Measurements from ENCODE around the gene GTF3C4.
A peak's percentile ranks its signal among the peaks of the same experiment; 100 is the strongest.

Gene GTF3C4, protein sequence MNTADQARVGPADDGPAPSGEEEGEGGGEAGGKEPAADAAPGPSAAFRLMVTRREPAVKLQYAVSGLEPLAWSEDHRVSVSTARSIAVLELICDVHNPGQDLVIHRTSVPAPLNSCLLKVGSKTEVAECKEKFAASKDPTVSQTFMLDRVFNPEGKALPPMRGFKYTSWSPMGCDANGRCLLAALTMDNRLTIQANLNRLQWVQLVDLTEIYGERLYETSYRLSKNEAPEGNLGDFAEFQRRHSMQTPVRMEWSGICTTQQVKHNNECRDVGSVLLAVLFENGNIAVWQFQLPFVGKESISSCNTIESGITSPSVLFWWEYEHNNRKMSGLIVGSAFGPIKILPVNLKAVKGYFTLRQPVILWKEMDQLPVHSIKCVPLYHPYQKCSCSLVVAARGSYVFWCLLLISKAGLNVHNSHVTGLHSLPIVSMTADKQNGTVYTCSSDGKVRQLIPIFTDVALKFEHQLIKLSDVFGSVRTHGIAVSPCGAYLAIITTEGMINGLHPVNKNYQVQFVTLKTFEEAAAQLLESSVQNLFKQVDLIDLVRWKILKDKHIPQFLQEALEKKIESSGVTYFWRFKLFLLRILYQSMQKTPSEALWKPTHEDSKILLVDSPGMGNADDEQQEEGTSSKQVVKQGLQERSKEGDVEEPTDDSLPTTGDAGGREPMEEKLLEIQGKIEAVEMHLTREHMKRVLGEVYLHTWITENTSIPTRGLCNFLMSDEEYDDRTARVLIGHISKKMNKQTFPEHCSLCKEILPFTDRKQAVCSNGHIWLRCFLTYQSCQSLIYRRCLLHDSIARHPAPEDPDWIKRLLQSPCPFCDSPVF

DNA sequence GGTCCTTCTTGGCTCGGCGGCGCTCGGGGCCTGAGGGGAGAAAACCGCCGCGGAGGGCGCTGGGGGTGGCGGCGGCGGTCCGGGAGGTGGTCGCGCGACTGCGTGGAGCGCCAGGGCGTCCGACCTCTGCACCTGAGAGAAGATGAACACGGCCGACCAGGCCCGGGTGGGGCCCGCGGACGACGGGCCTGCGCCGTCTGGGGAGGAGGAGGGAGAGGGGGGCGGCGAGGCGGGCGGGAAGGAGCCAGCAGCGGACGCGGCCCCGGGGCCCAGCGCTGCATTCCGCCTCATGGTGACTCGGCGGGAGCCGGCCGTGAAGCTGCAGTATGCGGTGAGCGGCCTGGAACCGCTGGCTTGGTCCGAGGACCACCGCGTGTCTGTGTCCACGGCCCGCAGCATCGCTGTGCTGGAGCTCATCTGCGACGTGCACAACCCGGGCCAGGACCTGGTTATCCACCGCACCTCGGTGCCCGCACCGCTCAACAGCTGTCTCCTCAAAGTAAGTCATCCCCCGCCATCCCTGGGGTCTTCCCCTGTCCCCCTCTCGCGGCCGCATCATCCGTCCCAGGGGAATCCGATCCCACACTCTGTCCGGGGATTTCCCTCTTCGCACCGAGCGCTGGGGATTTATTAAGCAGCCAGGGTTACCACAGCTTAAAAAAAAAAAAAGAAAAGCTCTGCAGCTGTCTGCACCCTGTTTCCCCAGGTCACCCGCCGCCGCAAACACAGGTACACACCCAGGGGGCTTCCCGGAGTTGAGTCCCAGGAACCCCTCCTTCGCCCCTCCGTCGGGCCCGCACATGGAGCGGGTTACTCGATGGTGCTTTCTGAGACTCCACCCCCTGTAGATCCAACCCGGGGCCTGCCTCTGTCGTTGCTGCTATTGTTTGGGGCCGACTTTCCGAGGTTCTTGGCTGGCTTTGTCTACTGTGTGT, at the start of gene GTF3C4:
Gene GTF3C4 (plus strand): TSS at position 8 of the 935 bp plus-strand sequence. CDS start 135 bp downstream, at position 143.
- DNase-seq (ENCODE audit: low read depth): peak; percentile 34

DNA sequence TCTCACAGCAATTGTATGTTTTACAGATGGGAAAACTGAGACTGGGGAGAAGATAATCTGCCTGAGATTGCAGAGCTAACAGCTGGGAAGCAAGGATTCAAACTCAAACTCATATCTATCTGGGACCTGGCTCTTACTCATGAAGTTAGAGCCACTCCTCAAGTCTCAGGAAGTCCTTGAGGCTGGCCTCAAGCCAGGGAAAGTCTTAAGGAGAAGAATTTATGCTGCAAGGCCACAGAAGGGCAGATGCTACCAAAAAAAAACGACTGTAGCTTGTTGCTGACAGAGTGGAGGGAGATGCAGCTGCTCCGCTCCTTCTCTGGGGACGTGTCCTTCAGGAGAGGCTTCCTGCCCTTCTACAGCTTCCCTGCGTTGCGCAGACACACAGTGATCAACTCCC, 48.1 kb upstream of the GTF3C4 start:
- DNase-seq (ENCODE audit: low read depth): peak; percentile 63

GRCh38 chr9:132626285-132626684, 44.0 kb upstream of the GTF3C4 start:
- no peak for DNase-seq (ENCODE audit: low read depth)

DNA sequence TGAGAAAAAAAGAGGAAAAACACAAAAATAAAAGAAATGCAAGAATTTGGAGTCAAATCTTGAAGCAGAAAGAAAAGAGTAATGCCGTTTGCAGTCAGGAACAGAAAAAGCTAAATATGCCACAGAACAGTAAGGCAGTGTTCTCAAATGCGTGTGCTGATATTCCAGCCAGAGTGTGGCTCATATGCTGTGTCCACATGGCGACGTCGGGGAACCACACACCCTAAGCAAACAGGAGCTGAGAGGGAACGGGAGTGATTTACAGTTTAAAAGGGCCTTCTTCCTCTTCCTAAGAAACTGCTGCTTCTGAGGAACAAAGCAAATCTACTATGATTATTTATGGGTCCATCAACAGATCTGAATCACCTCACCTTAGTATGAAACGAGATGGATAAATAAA, 43.2 kb upstream of the GTF3C4 start:
- no peak for DNase-seq (ENCODE audit: low read depth)

GRCh38 chr9:132627594-132627993, 42.7 kb upstream of the GTF3C4 start:
- no peak for DNase-seq (ENCODE audit: low read depth)

DNA sequence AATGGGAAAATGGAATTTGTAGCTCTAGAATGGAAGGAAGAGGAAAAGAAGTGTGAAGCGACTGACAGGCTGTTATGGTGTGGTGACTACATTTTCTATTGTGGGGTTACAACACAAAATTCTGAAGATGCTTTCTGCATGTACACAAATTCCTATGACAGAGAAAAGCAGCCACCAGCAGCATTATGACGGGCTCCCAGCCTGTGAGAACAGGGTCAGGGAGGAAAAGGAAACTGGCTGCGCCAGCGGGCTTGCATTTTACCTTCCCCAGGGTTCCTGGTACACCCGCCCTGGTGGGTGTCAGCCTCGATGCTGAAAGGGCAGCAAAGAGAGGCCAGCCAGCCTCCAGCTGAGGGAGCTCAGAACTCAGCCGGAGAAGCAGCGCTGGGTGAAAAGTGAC, 41.5 kb upstream of the GTF3C4 start:
- DNase-seq (ENCODE audit: low read depth): no peak

- DNase-seq (ENCODE audit: low read depth): no peak
Measured at GRCh38 chr9:132630116-132630515, 40.1 kb upstream of the GTF3C4 start.

DNA sequence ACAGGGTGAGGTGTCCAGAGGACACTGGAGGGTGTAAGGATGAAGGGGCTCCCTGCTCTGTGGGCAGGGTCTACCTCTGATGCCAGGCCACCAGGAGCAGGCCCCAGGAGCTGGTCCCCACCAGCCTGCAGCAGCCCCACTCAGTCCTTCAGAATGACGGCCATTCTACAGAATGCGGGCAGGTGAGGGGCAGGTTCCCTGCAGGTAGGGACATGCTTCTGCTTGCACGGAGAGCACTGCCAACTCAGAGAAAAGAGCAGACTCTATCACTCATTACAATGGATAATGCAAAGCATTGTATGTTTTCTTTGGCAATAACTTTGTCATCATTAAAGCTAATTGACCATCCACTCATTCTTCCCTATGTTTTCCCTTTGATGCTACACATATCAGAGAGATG, 39.5 kb upstream of the GTF3C4 start:
- DNase-seq (ENCODE audit: low read depth): no peak

- DNase-seq (ENCODE audit: low read depth): peak; percentile 63
Measured at GRCh38 chr9:132631280-132631679, 39.0 kb upstream of the GTF3C4 start.

DNA sequence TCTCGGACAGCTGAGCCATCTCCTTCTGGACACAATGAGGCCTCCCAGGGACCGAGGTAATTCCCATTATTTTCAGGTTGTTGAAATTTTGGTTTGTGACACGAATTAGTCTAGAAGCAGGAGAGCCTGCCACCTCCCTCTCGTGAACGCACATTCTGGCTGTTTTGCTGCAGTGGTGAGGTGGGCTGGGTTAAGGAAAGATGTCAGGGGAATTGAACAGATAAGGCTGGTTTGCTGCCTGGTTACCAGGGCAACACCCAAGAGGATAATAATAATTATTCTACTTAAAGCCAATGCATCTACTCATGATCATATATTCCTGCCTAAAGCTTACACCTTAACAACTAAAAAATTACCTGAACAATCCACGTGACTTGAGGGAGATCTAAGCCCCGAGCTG, 38.6 kb upstream of the GTF3C4 start:
- DNase-seq (ENCODE audit: low read depth): no peak

DNA sequence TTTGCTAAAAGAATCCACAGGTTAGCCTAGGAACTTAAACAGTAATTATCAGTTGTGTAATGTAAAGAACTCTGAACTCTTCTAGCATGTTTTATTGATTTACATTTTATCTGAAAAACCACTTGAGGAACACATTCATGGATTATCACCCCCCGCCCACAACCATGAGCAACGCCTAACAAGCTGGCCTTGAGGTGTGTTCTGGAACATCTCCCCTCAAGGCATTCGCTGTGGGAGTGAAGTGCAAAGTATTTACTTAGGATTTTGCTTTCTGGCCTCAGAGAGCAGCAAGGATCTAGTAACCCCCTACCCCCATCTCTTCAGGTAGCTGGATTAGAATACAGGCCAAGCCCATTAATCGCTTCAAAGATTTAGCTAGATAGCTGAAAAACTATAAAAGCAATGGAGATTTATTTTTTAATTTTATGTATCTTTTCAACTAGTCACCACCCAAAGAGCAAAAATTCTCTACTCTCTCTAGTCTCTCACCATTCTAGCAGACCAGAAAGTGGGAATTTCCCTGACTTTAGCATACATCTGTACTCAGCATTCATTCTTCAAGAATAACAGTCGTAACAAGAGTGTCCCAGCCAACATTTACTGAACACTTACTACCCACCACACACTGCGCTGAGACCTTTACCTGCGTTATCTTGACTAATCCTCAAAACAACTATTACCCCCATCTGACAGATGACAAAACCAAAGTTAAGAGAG, 37.7 kb upstream of the GTF3C4 start:
- no peak for DNase-seq (ENCODE audit: low read depth)

DNA sequence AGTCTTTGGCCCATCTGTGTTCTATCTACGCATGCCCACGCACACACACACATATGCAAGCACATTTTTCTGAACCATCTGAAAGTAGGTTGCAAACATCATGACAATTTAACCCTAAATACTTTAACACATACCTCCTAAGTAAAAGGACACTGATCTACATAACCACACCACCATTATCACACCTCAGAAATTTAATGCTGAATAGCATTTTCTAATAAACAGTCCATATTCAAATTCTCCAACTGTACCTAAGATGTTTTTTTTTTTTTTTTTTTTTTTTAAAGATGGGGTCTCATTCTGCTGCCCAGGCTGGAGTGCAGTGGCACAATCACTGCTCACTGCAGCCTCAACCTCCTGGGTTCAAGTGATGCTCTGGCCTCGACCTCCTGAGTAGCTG, 35.9 kb upstream of the GTF3C4 start:
- no peak for DNase-seq (ENCODE audit: low read depth)

DNA sequence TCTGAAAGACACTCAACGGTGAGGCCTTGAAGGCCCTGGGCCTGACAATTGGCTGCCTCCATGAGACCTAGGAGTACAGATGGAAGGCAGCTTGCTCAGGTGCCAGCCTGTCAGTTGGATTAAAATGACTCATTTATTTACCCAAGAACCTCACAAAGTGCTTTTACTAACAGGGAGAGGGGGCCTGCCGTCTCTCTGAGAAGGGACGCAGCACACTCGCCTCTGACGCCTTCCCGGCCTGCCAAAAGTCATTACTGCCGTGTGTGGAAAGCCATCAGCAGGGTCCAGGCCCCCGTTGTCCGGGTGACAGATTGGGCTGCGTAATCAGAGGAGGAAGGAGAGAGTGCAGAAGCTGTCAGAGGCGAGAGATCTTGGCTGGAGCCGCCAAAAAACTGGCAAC, 32.9 kb upstream of the GTF3C4 start:
- DNase-seq (ENCODE audit: low read depth): no peak

GRCh38 chr9:132637801-132638200, 32.5 kb upstream of the GTF3C4 start:
- no peak for DNase-seq (ENCODE audit: low read depth)

GRCh38 chr9:132638240-132638639, 32.0 kb upstream of the GTF3C4 start:
- peak; percentile 68 for DNase-seq (ENCODE audit: low read depth)

GRCh38 chr9:132639322-132639721, 30.9 kb upstream of the GTF3C4 start:
- DNase-seq (ENCODE audit: low read depth): no peak

- DNase-seq (ENCODE audit: low read depth): peak; percentile 12
Measured at GRCh38 chr9:132641216-132641615, 29.0 kb upstream of the GTF3C4 start.

- DNase-seq (ENCODE audit: low read depth): no peak
Measured at GRCh38 chr9:132644251-132644650, 26.0 kb upstream of the GTF3C4 start.

- no peak for DNase-seq (ENCODE audit: low read depth)
Measured at GRCh38 chr9:132645306-132645705, 25.0 kb upstream of the GTF3C4 start.

- no peak for DNase-seq (ENCODE audit: low read depth)
Measured at GRCh38 chr9:132645711-132646110, 24.6 kb upstream of the GTF3C4 start.

DNA sequence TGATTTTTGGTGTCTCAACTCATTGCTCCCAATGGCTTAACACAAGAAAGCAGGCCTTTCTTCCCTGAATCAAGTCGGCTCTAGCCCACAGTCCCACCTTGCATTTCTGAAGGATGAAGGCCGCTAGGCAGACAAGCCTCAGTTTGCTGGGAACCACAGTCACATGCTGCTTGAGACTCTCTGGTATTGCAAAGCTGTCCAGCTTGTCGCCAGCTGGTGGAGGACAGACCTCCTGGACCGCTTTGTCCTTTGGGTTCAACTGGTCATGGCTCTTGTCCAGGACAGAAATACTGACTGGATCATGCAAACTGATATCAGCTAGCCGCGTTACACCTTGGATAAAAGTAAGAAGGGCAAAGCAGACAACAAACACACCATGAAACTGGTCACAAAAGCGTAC, 23.5 kb upstream of the GTF3C4 start:
- DNase-seq (ENCODE audit: low read depth): no peak

All from iris pigment epithelial cell (primary cell).